Mesendoderm (in vitro differentiated cells): ENCODE results near the gene DND1.

ENCODE experiments used
- DNase-seq: peaks from one replicate; pipeline ENCODE4 v3.0.0; 2013
- H2AK5ac ChIP-seq: 2 replicates; pipeline ENCODE4 v1.6.1; 2013; ENCODE audit warnings: low read length, inconsistent platforms
- H2BK120ac ChIP-seq: 2 replicates; pipeline ENCODE4 v1.6.1; 2013; ENCODE audit warnings: low read depth, mild to moderate bottlenecking, low read length, moderate library complexity, mixed read lengths
- H2BK15ac ChIP-seq: replicated peaks from 2 replicates; pipeline ENCODE4 v1.6.1; 2013; ENCODE audit warnings: low read depth, mild to moderate bottlenecking, moderate library complexity
- H2BK5ac ChIP-seq: 2 replicates; pipeline ENCODE4 v1.6.1; 2013; ENCODE audit warnings: low read length, inconsistent platforms
- H3K18ac ChIP-seq: 2 replicates; pipeline ENCODE4 v1.6.1; 2013; ENCODE audit warnings: mild to moderate bottlenecking, low read length, mixed read lengths
- H3K23ac ChIP-seq: one replicate; pipeline ENCODE4 v1.6.1; 2013; ENCODE audit warnings: low read length
- H3K27ac ChIP-seq: 2 replicates; pipeline ENCODE4 v1.5.1; 2013; ENCODE audit warnings: low read depth, mild to moderate bottlenecking, inconsistent platforms, low read length, moderate library complexity
- H3K27me3 ChIP-seq: 2 replicates; pipeline ENCODE4 v1.6.1; 2013; ENCODE audit warnings: low read length, control low read depth, mild to moderate bottlenecking, inconsistent platforms; ENCODE audit not compliant: insufficient read depth, poor library complexity
- H3K36me3 ChIP-seq: 2 replicates; pipeline ENCODE4 v1.6.1; 2013; ENCODE audit warnings: low read length, inconsistent platforms; ENCODE audit not compliant: control insufficient read depth, insufficient read depth
- H3K4ac ChIP-seq: one replicate; pipeline ENCODE4 v1.6.1; 2013; ENCODE audit warnings: low read depth, mild to moderate bottlenecking, low read length, moderate library complexity
- H3K4me1 ChIP-seq: 2 replicates; pipeline ENCODE4 v1.6.1; 2013; ENCODE audit warnings: low read depth, low read length, inconsistent platforms; ENCODE audit not compliant: control insufficient read depth
- H3K4me2 ChIP-seq: 2 replicates; pipeline ENCODE4 v1.6.1; 2013; ENCODE audit warnings: low read length
- H3K4me3 ChIP-seq: 2 replicates; pipeline ENCODE4 v1.5.1; 2013; ENCODE audit warnings: mild to moderate bottlenecking, low read length
- H3K56ac ChIP-seq: one replicate; pipeline ENCODE4 v1.6.1; 2013; ENCODE audit warnings: low read length
- H3K79me1 ChIP-seq: 2 replicates; pipeline ENCODE4 v1.6.1; 2013; ENCODE audit warnings: low read length, inconsistent platforms
- H3K79me2 ChIP-seq: 2 replicates; pipeline ENCODE4 v1.6.1; 2013; ENCODE audit warnings: mild to moderate bottlenecking, low read length; ENCODE audit not compliant: control insufficient read depth, insufficient read depth
- H3K9ac ChIP-seq: 2 replicates; pipeline ENCODE4 v1.6.1; 2013; ENCODE audit warnings: low read length, inconsistent platforms
- H4K5ac ChIP-seq: one replicate; pipeline ENCODE4 v1.6.1; 2013; ENCODE audit warnings: low read length
- H4K8ac ChIP-seq: one replicate; pipeline ENCODE4 v1.6.1; 2013; ENCODE audit warnings: low read depth, mild to moderate bottlenecking, control low read depth, low read length, moderate library complexity
- WGBS: extraction: QIAGEN DNeasy Blood & Tissue Kit; methylation state at CpG from one replicate; pipeline ENCODE4 v1.1.7; 2013; ENCODE audit warnings: low lambda C conversion rate, missing lambda C conversion rate; ENCODE audit not compliant: insufficient coverage; ENCODE audit errors: extremely low coverage; 5-methylcytosine and 5-hydroxymethylcytosine counted together

The DND1 gene

GRCh38 chr5:140637371-140638100, 35.8 kb downstream of the DND1 start:
- Histone ChIP-seq H3K79me1 (peaks cover 5% of the 10 kb centered on the region), H3K9ac (no peak overlapping the region), H3K27me3 (no peaks in the 10 kb centered on the region), H3K4ac (no peak overlapping the region), H2AK5ac (no peak overlapping the region), H4K5ac (no peak overlapping the region), H2BK15ac (no peak overlapping the region), H4K8ac (no peak overlapping the region), H3K4me3 (no peak overlapping the region), H3K56ac (no peak overlapping the region), H3K4me1 (no peaks in the 10 kb centered on the region), H2BK5ac (no peak overlapping the region), H3K4me2 (no peak overlapping the region), H3K79me2 (peaks cover 4% of the 10 kb centered on the region), H2BK120ac (no peak overlapping the region), H3K36me3 (no peaks in the 10 kb centered on the region), H3K18ac (no peak overlapping the region), H3K27ac (no peak overlapping the region), H3K23ac (no peak overlapping the region)
- WGBS = no CpG with 5 or more reads among the region's 10 CpGs
- DNase-seq = no peak

- H3K27me3 ChIP-seq = no peaks in the 10 kb centered on the region
- no peaks in the 10 kb centered on the region for H3K36me3 ChIP-seq
- no peak overlapping the region for H3K4me3 ChIP-seq
- H3K79me1 ChIP-seq = peaks cover 3% of the 10 kb centered on the region
- H3K27ac ChIP-seq = no peak overlapping the region
- no peak overlapping the region for H2BK5ac ChIP-seq
- H3K4ac ChIP-seq = no peak overlapping the region
- H2AK5ac ChIP-seq = no peak overlapping the region
- H3K18ac ChIP-seq = no peak overlapping the region
- H3K23ac ChIP-seq = no peak overlapping the region
- H3K4me2 ChIP-seq = no peak overlapping the region
- DNase-seq = no peak
- H2BK120ac ChIP-seq = no peak overlapping the region
- H3K4me1 ChIP-seq = no peaks in the 10 kb centered on the region
- H3K9ac ChIP-seq = no peak overlapping the region
- no peak overlapping the region for H4K5ac ChIP-seq
- H4K8ac ChIP-seq = no peak overlapping the region
- H3K79me2 ChIP-seq = peaks cover 4% of the 10 kb centered on the region
- no CpG with 5 or more reads among the region's 8 CpGs for WGBS
- no peak overlapping the region for H3K56ac ChIP-seq
- H2BK15ac ChIP-seq = no peak overlapping the region
Observed at GRCh38 chr5:140635291-140636257, 37.8 kb downstream of the DND1 start.

- no CpG with 5 or more reads among the region's 3 CpGs for WGBS
- Histone ChIP-seq H3K36me3 (no peaks in the 10 kb centered on the region), H3K27me3 (no peaks in the 10 kb centered on the region), H3K9ac (no peak overlapping the region), H2BK5ac (no peak overlapping the region), H4K8ac (no peak overlapping the region), H4K5ac (no peak overlapping the region), H3K4me2 (no peak overlapping the region), H3K18ac (no peak overlapping the region), H3K56ac (no peak overlapping the region), H3K23ac (no peak overlapping the region), H3K79me2 (no peaks in the 10 kb centered on the region), H2AK5ac (no peak overlapping the region), H2BK120ac (no peak overlapping the region), H3K79me1 (no peaks in the 10 kb centered on the region), H3K27ac (no peak overlapping the region), H3K4ac (no peak overlapping the region), H2BK15ac (no peak overlapping the region), H3K4me3 (no peak overlapping the region), H3K4me1 (no peaks in the 10 kb centered on the region)
- no peak for DNase-seq
Observed at GRCh38 chr5:140634103-140634502, 39.3 kb downstream of the DND1 start.

- H2AK5ac ChIP-seq = no peak overlapping the region
- no peak overlapping the region for H3K4me2 ChIP-seq
- H3K18ac ChIP-seq = no peak overlapping the region
- H3K56ac ChIP-seq = no peak overlapping the region
- no peaks in the 10 kb centered on the region for H3K4me1 ChIP-seq
- no peak overlapping the region for H3K4ac ChIP-seq
- H3K9ac ChIP-seq = no peak overlapping the region
- no peaks in the 10 kb centered on the region for H3K79me1 ChIP-seq
- H2BK15ac ChIP-seq = no peak overlapping the region
- no peaks in the 10 kb centered on the region for H3K79me2 ChIP-seq
- no peak overlapping the region for H4K8ac ChIP-seq
- no peak overlapping the region for H4K5ac ChIP-seq
- no peak overlapping the region for H3K4me3 ChIP-seq
- H3K36me3 ChIP-seq = no peaks in the 10 kb centered on the region
- H2BK120ac ChIP-seq = no peak overlapping the region
- WGBS = no CpG with 5 or more reads among the region's 2 CpGs
- H3K23ac ChIP-seq = no peak overlapping the region
- H3K27me3 ChIP-seq = no peaks in the 10 kb centered on the region
- no peak overlapping the region for H3K27ac ChIP-seq
- DNase-seq = no peak
- H2BK5ac ChIP-seq = no peak overlapping the region
Observed at GRCh38 chr5:140633501-140633900, 39.9 kb downstream of the DND1 start.

- Histone ChIP-seq H3K27ac (no peak within 1 kb of the TSS), H3K4me3 (no peak within 1 kb of the TSS), H3K36me3 (no peaks in the 10 kb centered on the region), H3K56ac (no peak within 1 kb of the TSS), H4K8ac (no peak within 1 kb of the TSS), H2BK5ac (no peak within 1 kb of the TSS), H3K9ac (no peak within 1 kb of the TSS), H2BK15ac (no peak within 1 kb of the TSS), H3K4ac (no peak within 1 kb of the TSS), H2AK5ac (no peak within 1 kb of the TSS), H4K5ac (no peak within 1 kb of the TSS), H3K23ac (no peak within 1 kb of the TSS), H3K27me3 (no peaks in the 10 kb centered on the region), H3K79me2 (no peaks in the 10 kb centered on the region), H2BK120ac (no peak within 1 kb of the TSS), H3K4me2 (no peak within 1 kb of the TSS), H3K18ac (no peak within 1 kb of the TSS), H3K4me1 (no peaks in the 10 kb centered on the region), H3K79me1 (no peaks in the 10 kb centered on the region)
- no CpG with 5 or more reads among the region's 16 CpGs for WGBS
- DNase-seq = no peak
Observed at GRCh38 chr5:140633021-140633471, 40.3 kb downstream of the DND1 start, which contains the start of gene CD14. Gene CD14, minus strand, starts transcription at chr5:140633175. Its CDS starts 104 bp downstream, at chr5:140633071.
